OCI-LY7 (cell line): Measurements from ENCODE around the gene CACNG5. TPM values are rescaled to one million over a fixed set of nuclear protein-coding genes. Genes with fewer than 3 reads are reported as not detected.

ENCODE experiments used
- BruUV-seq: library from RNA; stranded (reverse); fragments of 400-500 nt; replicated peaks from 2 replicates; lab custom pipeline; 2021; lab: Mats Ljungman, UMichigan
- CTCF ChIA-PET: fragments of 300-600 bp; sonication (Branson Sonifier 250); formaldehyde crosslinking; loops from one replicate; lab custom pipeline; 2022; ENCODE audit warnings: antibody characterized with exemption; ENCODE audit not compliant: unreplicated experiment; lab: Charles Lee
- POLR2A ChIA-PET: fragments of 300-600 bp; sonication (Branson Sonifier 250); formaldehyde crosslinking; loops from one replicate; lab custom pipeline; 2022; ENCODE audit warnings: antibody characterized with exemption; lab: Charles Lee
- DNase-seq: peaks from one replicate; pipeline ENCODE4 v3.0.0-alpha.2; 2015; ENCODE audit warnings: low spot score
- H2AFZ ChIP-seq: fragments of 200-600 bp; sonication (generic), shearing (Covaris generic); 2 replicates; pipeline ENCODE4 v1.6.1; 2014; ENCODE audit warnings: mild to moderate bottlenecking, antibody characterized with exemption, low read length, moderate library complexity
- H3K27ac ChIP-seq: fragments of 200-600 bp; sonication (generic); 2 replicates; pipeline ENCODE4 v1.5.1; 2014; ENCODE audit warnings: mixed run types, low read depth, mild to moderate bottlenecking, moderate library complexity, low read length, inconsistent platforms; ENCODE audit not compliant: poor library complexity, severe bottlenecking
- H3K36me3 ChIP-seq: fragments of 200-600 bp; sonication (generic); 2 replicates; pipeline ENCODE4 v1.6.1; 2014; ENCODE audit warnings: mild to moderate bottlenecking, antibody characterized with exemption, low read length, moderate library complexity, mixed read lengths; ENCODE audit not compliant: insufficient read depth
- H3K4me1 ChIP-seq: fragments of 200-600 bp; sonication (generic); 2 replicates; pipeline ENCODE4 v1.5.1; 2014; ENCODE audit warnings: mild to moderate bottlenecking, low read length; ENCODE audit not compliant: insufficient read depth, poor library complexity, severe bottlenecking
- H3K4me2 ChIP-seq: fragments of 200-600 bp; sonication (generic); 2 replicates; pipeline ENCODE4 v1.6.1; 2014; ENCODE audit warnings: mild to moderate bottlenecking, low read length
- H3K4me3 ChIP-seq: fragments of 200-600 bp; sonication (generic); 2 replicates; pipeline ENCODE4 v1.5.1; 2014; ENCODE audit warnings: mild to moderate bottlenecking, low read depth, low read length; ENCODE audit not compliant: poor library complexity, severe bottlenecking
- H3K79me2 ChIP-seq: fragments of 200-600 bp; sonication (generic); 2 replicates; pipeline ENCODE4 v1.6.1; 2016; ENCODE audit warnings: low read depth, mild to moderate bottlenecking, low read length, moderate library complexity, mixed read lengths; ENCODE audit not compliant: insufficient read depth
- H3K9me2 ChIP-seq: fragments of 200-600 bp; sonication (generic); 2 replicates; pipeline ENCODE4 v1.6.1; 2016; ENCODE audit warnings: mild to moderate bottlenecking, low read length, mixed read lengths; ENCODE audit not compliant: insufficient read depth
- H3K9me3 ChIP-seq: fragments of 200-600 bp; sonication (generic); 2 replicates; pipeline ENCODE4 v1.6.1; 2014; ENCODE audit warnings: mild to moderate bottlenecking, mixed run types, low read length, mixed read lengths
- H4K20me1 ChIP-seq: fragments of 200-600 bp; sonication (generic); 2 replicates; pipeline ENCODE4 v1.6.1; 2014; ENCODE audit warnings: mild to moderate bottlenecking, antibody characterized with exemption, low read length, moderate library complexity, mixed read lengths; ENCODE audit not compliant: insufficient read depth
- CTCF ChIP-seq: fragments of 200-600 bp; sonication (generic); conservative IDR thresholded peaks from 2 replicates; pipeline ENCODE4 v1.5.1; 2014; ENCODE audit warnings: mild to moderate bottlenecking, antibody characterized with exemption, low read length, moderate library complexity, mixed read lengths
- EZH2phosphoT487 ChIP-seq: fragments of 200-600 bp; sonication (generic); IDR thresholded peaks from 2 replicates; pipeline ENCODE4 v1.6.1; 2018; ENCODE audit warnings: low read depth, borderline replicate concordance, mild to moderate bottlenecking, mixed run types, antibody characterized with exemption, low read length, moderate library complexity, mixed read lengths
- intact Hi-C: fragments of 100-400 bp; cut with micrococcal nuclease; formaldehyde crosslinking; loops from one replicate; pipeline ENCODE4 v1.10.0; 2022; ENCODE audit not compliant: unreplicated experiment
- total RNA-seq, 2 experiments: library from RNA; depleted of rRNA in 1 of 2; stranded (reverse); fragments of >200 nt in 1 of 2; shearing (Covaris generic) in 1 of 2; gene quantifications; 2 replicates each; pipeline ENCODE4 v1.2.3, GENCODE V29; 2014 to 2022

The CACNG5 gene
- total RNA-seq, 2 experiments from 2014 or later, result not detected

GRCh38 chr17:66789093-66789492 is 45.8 kb upstream of the CACNG5 start:
- Histone ChIP-seq H3K9me2 (no peaks in the 10 kb centered on the region), H3K36me3 (no peaks in the 10 kb centered on the region), H3K4me1 (peaks cover 26% of the 10 kb centered on the region), H3K4me3 (no peak overlapping the region), H3K27ac (no peak overlapping the region), H3K9me3 (no peaks in the 10 kb centered on the region), H3K79me2 (no peaks in the 10 kb centered on the region), H2AFZ (no peak overlapping the region), H4K20me1 (no peaks in the 10 kb centered on the region), H3K4me2 (no peak overlapping the region)
- CTCF ChIA-PET, result no interaction called here
- BruUV-seq, result no TSS peak
- POLR2A ChIA-PET, result no interaction called here
- intact Hi-C loops, result no loop called here
- DNase-seq, result no peak
- TF ChIP-seq CTCF (no peak), EZH2phosphoT487 (no peak)

- Histone ChIP-seq H3K27ac (no peak overlapping the region), H3K9me3 (no peaks in the 10 kb centered on the region), H3K4me1 (peaks cover 26% of the 10 kb centered on the region), H3K36me3 (no peaks in the 10 kb centered on the region), H3K79me2 (no peaks in the 10 kb centered on the region), H3K4me3 (no peak overlapping the region), H3K4me2 (peak overlapping the region; percentile 35), H3K9me2 (no peaks in the 10 kb centered on the region), H2AFZ (no peak overlapping the region; the same call in 1 of the 2 replicates), H4K20me1 (no peaks in the 10 kb centered on the region)
- TF ChIP-seq CTCF (no peak), EZH2phosphoT487 (no peak)
- intact Hi-C loops, result no loop called here
- no TSS peak for BruUV-seq
- CTCF ChIA-PET, result no interaction called here
- no peak for DNase-seq
- POLR2A ChIA-PET, result interaction anchor here (0.6 kb wide), 1 partner anchor 14 kb away, joined by 5 read pairs; no protein-coding TSS in a partner anchor
These were observed 44.9 kb upstream of the CACNG5 start for GRCh38 chr17:66789961-66790437.

GRCh38 chr17:66790501-66791061 is 44.3 kb upstream of the CACNG5 start:
- H3K9me3 ChIP-seq, result no peaks in the 10 kb centered on the region
- POLR2A ChIA-PET, result no interaction called here
- H3K4me3 ChIP-seq, result no peak overlapping the region
- peak overlapping the region; percentile 35 for H3K4me2 ChIP-seq
- H2AFZ ChIP-seq, result no peak overlapping the region; the same call in 1 of the 2 replicates
- intact Hi-C loops, result no loop called here
- no peak for DNase-seq
- no peaks in the 10 kb centered on the region for H4K20me1 ChIP-seq
- no TSS peak for BruUV-seq
- H3K79me2 ChIP-seq, result no peaks in the 10 kb centered on the region
- CTCF ChIA-PET, result no interaction called here
- H3K4me1 ChIP-seq, result peaks cover 26% of the 10 kb centered on the region
- H3K36me3 ChIP-seq, result no peaks in the 10 kb centered on the region
- H3K27ac ChIP-seq, result no peak overlapping the region
- no peaks in the 10 kb centered on the region for H3K9me2 ChIP-seq
- TF ChIP-seq CTCF, result no peak
- no peak for TF ChIP-seq EZH2phosphoT487
